ENCODE results near the gene POTEB2.
"Not testable (repeated sequence)": the region's sequence is repeated elsewhere in the genome, so short reads cannot be mapped to it uniquely, and the experiment has no call there.

The POTEB2 gene

GRCh38 chr15:20866214-20866613, at the start of gene POTEB2:
POTEB2 (minus strand) TSS chr15:20866314; CDS start chr15:20866281, 33 bp downstream.
- not testable (repeated sequence) for DNase-seq (ENCODE audit: low read depth in 1 of 2, low spot score in 1 of 2)

- not testable (repeated sequence) for DNase-seq (ENCODE audit: low read depth in 1 of 2, low spot score in 1 of 2)
Observed at GRCh38 chr15:20879916-20880315, 13.8 kb upstream of the POTEB2 start.

- not testable (repeated sequence) for DNase-seq (ENCODE audit: low read depth in 1 of 2, low spot score in 1 of 2)
Observed at GRCh38 chr15:20878464-20878863, 12.3 kb upstream of the POTEB2 start.

- not testable (repeated sequence) for DNase-seq (ENCODE audit: low read depth in 1 of 2, low spot score in 1 of 2)
Observed at GRCh38 chr15:20877819-20878218, 11.7 kb upstream of the POTEB2 start.
